H1 (cell line): ENCODE results near the gene RNF215. TPM values are rescaled to one million over a fixed set of nuclear protein-coding genes. Genes with fewer than 3 reads are reported as not detected.

ENCODE experiments used
- CTCF ChIA-PET: fragments of 300-600 bp; sonication (Branson Sonifier 250); formaldehyde crosslinking; loops from one replicate; lab custom pipeline; 2021; ENCODE audit not compliant: partially characterized antibody; lab: Charles Lee
- POLR2A ChIA-PET: fragments of 300-600 bp; sonication (Branson Sonifier 250); formaldehyde crosslinking; loops from one replicate; lab custom pipeline; 2021; ENCODE audit warnings: inconsistent platforms; ENCODE audit not compliant: partially characterized antibody; lab: Charles Lee
- DNase-seq, 2 experiments: peaks; one replicate each; pipeline versions ENCODE4 v3.0.0 to v3.0.0-alpha.2; 2010 to 2022; ENCODE audit warnings: low spot score in 2 of 2, low read depth in 1 of 2, mixed read lengths in 1 of 2
- FAIRE-seq: peaks from 2 replicates; lab custom pipeline; 2011; peaks lifted over from hg19 to GRCh38; lab: Jason Lieb, UNC
- H2AFZ ChIP-seq: 2 replicates; pipeline ENCODE4 v1.8.1; 2012; ENCODE audit warnings: low read length, inconsistent platforms
- H2AK5ac ChIP-seq: 2 replicates; pipeline ENCODE4 v1.6.1; 2013; ENCODE audit warnings: low read depth, low read length
- H2BK120ac ChIP-seq: replicated peaks from 2 replicates; pipeline ENCODE3; 2013; ENCODE audit warnings: low read depth, low read length, inconsistent platforms
- H2BK12ac ChIP-seq: 2 replicates; pipeline ENCODE4 v1.6.1; 2013; ENCODE audit warnings: low read depth, low read length
- H2BK15ac ChIP-seq: 2 replicates; pipeline ENCODE4 v1.6.1; 2013; ENCODE audit warnings: low read length
- H2BK20ac ChIP-seq: 2 replicates; pipeline ENCODE4 v1.6.1; 2013; ENCODE audit warnings: low read length
- H2BK5ac ChIP-seq: 2 replicates; pipeline ENCODE4 v1.6.1; 2013; ENCODE audit warnings: low read depth, low read length
- H3K14ac ChIP-seq: 2 replicates; pipeline ENCODE4 v1.6.1; 2013; ENCODE audit warnings: inconsistent platforms; ENCODE audit not compliant: insufficient read length
- H3K18ac ChIP-seq: 2 replicates; pipeline ENCODE4 v1.6.1; 2013; ENCODE audit warnings: low read length; ENCODE audit errors: extremely low read depth
- H3K23ac ChIP-seq: 2 replicates; pipeline ENCODE4 v1.6.1; 2013; ENCODE audit warnings: inconsistent platforms; ENCODE audit not compliant: insufficient read length
- H3K23me2 ChIP-seq: 2 replicates; pipeline ENCODE4 v1.6.1; 2013; ENCODE audit warnings: low read depth, low read length
- H3K27ac ChIP-seq: 2 replicates; pipeline ENCODE4 v1.6.1; 2011; ENCODE audit warnings: low read depth, low read length, inconsistent platforms
- H3K27me3 ChIP-seq, 4 experiments: replicated peaks in 1 of 4; 1 replicate in 1 of 4; 2 replicates in 3 of 4; pipeline versions ENCODE4 v1.6.1 to v1.8.1; 2011 to 2013; ENCODE audit warnings: low read length in 3 of 4, mild to moderate bottlenecking in 3 of 4, inconsistent platforms in 2 of 4, mixed read lengths in 2 of 4, moderate library complexity in 1 of 4; ENCODE audit not compliant: control insufficient read depth in 3 of 4, insufficient read depth in 3 of 4; ENCODE audit errors: extremely low read depth in 1 of 4
- H3K36me3 ChIP-seq, 4 experiments: 2 replicates each; pipeline versions ENCODE4 v1.6.1 to v1.8.1; 2011 to 2013; ENCODE audit warnings: mild to moderate bottlenecking in 4 of 4, low read length in 3 of 4, moderate library complexity in 2 of 4, control low read depth in 1 of 4, inconsistent platforms in 1 of 4; ENCODE audit not compliant: insufficient read depth in 4 of 4, control insufficient read depth in 2 of 4
- H3K4ac ChIP-seq: replicated peaks from 2 replicates; pipeline ENCODE3; 2013; ENCODE audit warnings: low read length, low read depth, mixed read lengths, inconsistent platforms; ENCODE audit not compliant: insufficient read length
- H3K4me1 ChIP-seq, 4 experiments: replicated peaks in 1 of 4; 1 replicate in 1 of 4; 2 replicates in 3 of 4; pipeline versions ENCODE4 v1.6.1 to v1.8.1; 2011 to 2013; ENCODE audit warnings: low read length in 3 of 4, inconsistent platforms in 2 of 4, mixed read lengths in 1 of 4; ENCODE audit not compliant: insufficient read depth in 4 of 4, control insufficient read depth in 3 of 4
- H3K4me2 ChIP-seq, 2 experiments: 2 replicates each; pipeline versions ENCODE4 v1.6.1 to v1.8.1; 2011 to 2013; ENCODE audit warnings: low read depth in 2 of 2, low read length in 2 of 2, control low read depth in 1 of 2, inconsistent platforms in 1 of 2, mild to moderate bottlenecking in 1 of 2; ENCODE audit not compliant: insufficient read depth in 1 of 2
- H3K4me3 ChIP-seq, 4 experiments: fragments of 200-600, 300-600 bp in 1 of 4; sonication (generic), shearing (Covaris generic), sonication (Bioruptor Twin) in 1 of 4; 2 replicates each; pipeline versions ENCODE4 v1.5.1 to v1.8.1; 2011 to 2016; ENCODE audit warnings: low read length in 4 of 4, low read depth in 3 of 4, control low read depth in 2 of 4, inconsistent platforms in 2 of 4, mild to moderate bottlenecking in 2 of 4, mixed read lengths in 1 of 4, moderate library complexity in 1 of 4; ENCODE audit not compliant: insufficient read depth in 2 of 4; ENCODE audit errors: extremely low read depth in 1 of 4
- H3K56ac ChIP-seq: replicated peaks from 2 replicates; pipeline ENCODE3; 2013; ENCODE audit warnings: low read depth, mild to moderate bottlenecking, mixed read lengths, low read length, inconsistent platforms; ENCODE audit not compliant: insufficient read length
- H3K79me1 ChIP-seq: 2 replicates; pipeline ENCODE4 v1.6.1; 2013; ENCODE audit warnings: low read depth, low read length, control low read depth
- H3K79me2 ChIP-seq, 2 experiments: 2 replicates each; pipeline versions ENCODE4 v1.6.1 to v1.8.1; 2012 to 2013; ENCODE audit warnings: low read length in 2 of 2, mild to moderate bottlenecking in 2 of 2, inconsistent platforms in 1 of 2; ENCODE audit not compliant: insufficient read depth in 2 of 2, control insufficient read depth in 1 of 2
- H3K9ac ChIP-seq, 4 experiments: replicated peaks in 1 of 4; 1 replicate in 1 of 4; 2 replicates in 3 of 4; pipeline versions ENCODE4 v1.6.1 to v1.8.1; 2011 to 2013; ENCODE audit warnings: low read depth in 3 of 4, low read length in 3 of 4, control low read depth in 2 of 4, mild to moderate bottlenecking in 2 of 4, moderate library complexity in 2 of 4, inconsistent platforms in 1 of 4; ENCODE audit errors: extremely low read depth in 1 of 4
- H3K9me3 ChIP-seq, 2 experiments: 2 replicates each; pipeline versions ENCODE4 v1.6.1 to v1.8.1; 2012 to 2013; ENCODE audit warnings: mild to moderate bottlenecking in 2 of 2, moderate library complexity in 2 of 2, control low read depth in 1 of 2, inconsistent platforms in 1 of 2, low read depth in 1 of 2, low read length in 1 of 2, mixed read lengths in 1 of 2; ENCODE audit not compliant: insufficient read depth in 2 of 2
- H4K20me1 ChIP-seq, 2 experiments: replicated peaks in 1 of 2; 2 replicates each; pipeline versions ENCODE3 to v1.8.1; 2011 to 2013; ENCODE audit warnings: inconsistent platforms in 2 of 2, low read length in 2 of 2, mild to moderate bottlenecking in 1 of 2; ENCODE audit not compliant: insufficient read depth in 2 of 2, control insufficient read depth in 1 of 2
- H4K5ac ChIP-seq: 2 replicates; pipeline ENCODE4 v1.6.1; 2013; ENCODE audit warnings: low read length, low read depth, mixed read lengths, inconsistent platforms; ENCODE audit not compliant: insufficient read length
- H4K8ac ChIP-seq: 2 replicates; pipeline ENCODE4 v1.8.0; 2013; ENCODE audit warnings: mild to moderate bottlenecking, moderate library complexity, low read length, inconsistent platforms; ENCODE audit not compliant: insufficient read depth; ENCODE audit errors: extremely low read depth
- H4K91ac ChIP-seq: replicated peaks from 2 replicates; pipeline ENCODE3; 2013; ENCODE audit warnings: low read length, mixed read lengths, inconsistent platforms; ENCODE audit not compliant: insufficient read length
- CBX5 ChIP-seq: fragments of 300-800, 300-1000 bp; sonication (generic); IDR thresholded peaks from 2 replicates; pipeline ENCODE4 v1.7.1; 2016; ENCODE audit warnings: antibody characterized with exemption, low read length, low read depth
- CEBPB ChIP-seq: IDR thresholded peaks from 2 replicates; pipeline ENCODE4 v1.6.1; 2012; ENCODE audit warnings: low read depth, low read length
- EZH2 ChIP-seq: fragments of 200-600 bp; sonication (generic); IDR thresholded peaks from 2 replicates; pipeline ENCODE4 v1.7.1; 2012; ENCODE audit warnings: low read depth, mild to moderate bottlenecking, moderate library complexity, low read length, inconsistent platforms; ENCODE audit not compliant: severe bottlenecking
- GTF2F1 ChIP-seq: IDR thresholded peaks from 2 replicates; pipeline ENCODE4 v1.6.1; 2012; ENCODE audit warnings: low read depth, low read length, improper control_type of control experiment, borderline replicate concordance
- POLR2A ChIP-seq, 2 experiments: IDR thresholded peaks; 1 replicate in 1 of 2; 2 replicates in 1 of 2; pipeline ENCODE4 v1.6.1; 2011; ENCODE audit warnings: low read depth in 2 of 2, low read length in 2 of 2, mild to moderate bottlenecking in 2 of 2; ENCODE audit errors: control extremely low read depth in 1 of 2
- RBBP5 ChIP-seq: IDR thresholded peaks from 2 replicates; pipeline ENCODE4 v1.7.1; 2012; ENCODE audit warnings: low read depth, mild to moderate bottlenecking, inconsistent platforms, low read length, moderate library complexity, borderline replicate concordance
- RFX5 ChIP-seq: IDR thresholded peaks from 2 replicates; pipeline ENCODE4 v1.6.1; 2011; ENCODE audit warnings: low read depth, low read length, improper control_type of control experiment, borderline replicate concordance
- RXRA ChIP-seq: IDR thresholded peaks from 2 replicates; pipeline ENCODE4 v1.6.1; 2011; ENCODE audit warnings: low read depth, mild to moderate bottlenecking, low read length, moderate library complexity; ENCODE audit not compliant: insufficient read depth
- SIRT6 ChIP-seq: IDR thresholded peaks from one replicate; pipeline ENCODE4 v1.7.1; 2012; ENCODE audit warnings: low read length, inconsistent platforms
- TAF7 ChIP-seq: optimal IDR thresholded peaks from 2 replicates; pipeline ENCODE3; 2011; ENCODE audit warnings: low read depth, mild to moderate bottlenecking, inconsistent platforms, low read length, moderate library complexity, borderline replicate concordance
- ZNF274 ChIP-seq: IDR thresholded peaks from 2 replicates; pipeline ENCODE4 v1.7.0; 2012; ENCODE audit warnings: low read length, borderline replicate concordance; ENCODE audit errors: extremely low read depth
- WGBS, 2 experiments: shearing (Covaris generic) in 1 of 2; methylation state at CpG; one replicate each; pipeline versions ENCODE4 v1.1.6 to v1.1.7; 2013 to 2015; ENCODE audit warnings: low lambda C conversion rate in 2 of 2, mixed read lengths in 2 of 2, inconsistent platforms in 1 of 2, low coverage in 1 of 2, missing lambda C conversion rate in 1 of 2; ENCODE audit not compliant: insufficient replicate concordance in 2 of 2, insufficient coverage in 1 of 2, insufficient read length in 1 of 2; ENCODE audit errors: extremely low coverage in 1 of 2, missing lambda C conversion rate in 1 of 2; 5-methylcytosine and 5-hydroxymethylcytosine counted together
- polyA plus RNA-seq, 7 experiments: library from polyadenylated mRNA; depleted of rRNA in 3 of 7; stranded (reverse) in 5 of 7; unstranded in 2 of 7; fragments of >200 nt in 5 of 7; fragments of 200-250 nt in 2 of 7; gene quantifications; 1 replicate in 5 of 7; 2 replicates in 1 of 7; 4 replicates in 1 of 7; pipeline versions ENCODE4 v1.2.1 to v1.2.3, GENCODE V29; 2011 to 2013; ENCODE audit warnings: missing spikeins in 2 of 7, mixed read lengths in 2 of 7
- total RNA-seq: library from RNA; stranded (reverse); fragmentation: NEBNext Ultra II Directional; extraction: Animal tissue kit (Norgen Biotek cat#: 25700); gene quantifications from 2 replicates; pipeline ENCODE4 v1.2.1, GENCODE V29; 2021

RNF215 gene
- total and polyA plus RNA-seq, 2 of the 8 experiments (the other 6 are each of a cell fraction or from before 2014, with no cell fraction given): 13.1 to 19.0 TPM

- H3K36me3 ChIP-seq: no peaks in the 10 kb centered on the region
- no peak overlapping the region for H2BK5ac ChIP-seq
- FAIRE-seq (no peak), DNase-seq (no peak)
- H3K18ac ChIP-seq: peak overlapping the region; percentile 38; the same call in 1 of the 2 replicates
- no peak overlapping the region for H3K9ac ChIP-seq
- peaks cover 7 to 20% (median 10%) of the 10 kb centered on the region in 4 experiments for H3K4me1 ChIP-seq
- no peak overlapping the region for H3K27ac ChIP-seq
- H4K8ac ChIP-seq: no peak overlapping the region
- no peak overlapping the region for H3K4ac ChIP-seq
- peak overlapping the region; percentile 86 for H4K91ac ChIP-seq
- H3K4me2 ChIP-seq: peak overlapping the region; percentile 59 to 75
- H3K79me2 ChIP-seq: no peaks in the 10 kb centered on the region
- TF ChIP-seq CEBPB (no peak), POLR2A (IDR thresholded peaks at IDR 0.05; ENCODE audit: control extremely low read depth in 1 of 2, low read depth in 2 of 2, low read length in 2 of 2) (no peak), EZH2 (no peak), GTF2F1 (no peak), TAF7 (no peak), CBX5 (no peak), ZNF274 (no peak), RBBP5 (no peak), RXRA (no peak), SIRT6 (no peak), RFX5 (no peak)
- no peaks in the 10 kb centered on the region for H3K79me1 ChIP-seq
- ChIA-PET CTCF (interaction anchor here (0.8 to 12.0 kb wide), 11 partner anchors 8 to 88 kb away, joined by 3 to 164 read pairs (median 3); partner anchors contain the start of gene MTFP1), POLR2A (interaction anchor here (0.7 to 6.5 kb wide), 7 partner anchors 8 to 120 kb away, joined by 3 to 39 read pairs (median 3); partner anchors contain the start of genes CCDC157, MTFP1 and SF3A1)
- H2AFZ ChIP-seq: no peak overlapping the region
- H2BK12ac ChIP-seq: peak overlapping the region; percentile 42; the same call in 1 of the 2 replicates
- H3K14ac ChIP-seq: no peak overlapping the region
- peak overlapping the region; percentile 69; the same call in 1 of the 2 replicates for H2AK5ac ChIP-seq
- peak overlapping the region; percentile 48 to 74 (median 64) for H3K4me3 ChIP-seq
- no peak overlapping the region for H2BK120ac ChIP-seq
- 0 out of 2 replicates have a peak overlapping the region, but pooled peaks have one; percentile 63 for H2BK15ac ChIP-seq
- H3K23ac ChIP-seq: no peak overlapping the region
- H3K9me3 ChIP-seq: no peaks in the 10 kb centered on the region
- H3K27me3 ChIP-seq: peaks cover 2 to 16% (median 8%) of the 10 kb centered on the region in 4 experiments; a peak in 6 of 7 replicates
- no peak overlapping the region for H4K5ac ChIP-seq
- no peak overlapping the region for H3K56ac ChIP-seq
- H2BK20ac ChIP-seq: no peak overlapping the region
- H3K23me2 ChIP-seq: peaks cover 8% of the 10 kb centered on the region; the same call in 1 of the 2 replicates
- H4K20me1 ChIP-seq: peaks cover 0 to 6% of the 10 kb centered on the region in 2 experiments
- WGBS, 2 experiments: 51% methylated on average over 11 of the region's 11 CpGs; no CpG with 5 or more reads in 1 of the 2 experiments
Observed at GRCh38 chr22:30397656-30398635, 10.7 kb upstream of the RNF215 start.
